ENCODE data around the gene CRAMP1. TPM values are rescaled to one million over a fixed set of nuclear protein-coding genes. Genes with fewer than 3 reads are reported as not detected.
"Not testable (repeated sequence)": the region's sequence is repeated elsewhere in the genome, so short reads cannot be mapped to it uniquely, and the experiment has no call there.

CRAMP1 gene
- total RNA-seq, 1 donor from 2014 or later: 18.4 TPM

DNA sequence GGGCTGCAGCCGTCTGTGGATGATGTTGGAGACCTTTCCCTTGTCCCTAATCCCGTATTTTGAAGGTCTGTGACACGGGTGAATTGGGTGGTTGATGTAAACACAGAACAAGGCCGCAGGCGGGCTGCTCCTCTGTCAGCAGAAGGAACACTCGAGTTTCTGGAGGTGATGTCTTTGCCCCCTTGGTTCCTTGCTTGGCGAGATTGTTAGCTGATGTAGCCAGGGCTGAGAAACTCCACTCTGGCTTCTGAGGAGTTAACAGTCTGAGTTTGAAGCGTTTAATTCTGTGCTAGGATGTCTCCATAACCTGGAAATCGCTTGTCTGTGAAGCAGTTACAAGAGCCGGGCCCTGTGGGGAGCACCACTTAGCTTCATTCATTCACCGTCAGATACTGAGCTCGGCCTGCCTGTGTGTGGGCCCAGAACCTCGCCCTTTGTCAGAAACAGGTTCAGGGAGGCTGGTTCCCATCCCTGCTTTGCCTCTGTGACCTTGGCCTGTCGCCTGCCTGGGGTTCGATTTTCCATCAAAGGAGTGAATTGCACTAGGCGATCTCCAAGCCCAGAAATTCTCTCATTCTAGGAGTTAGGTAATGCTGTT lies 95.1 kb downstream of the CRAMP1 start:
- DNase-seq (ENCODE audit: extremely low read depth, low read depth, low spot score): no peak

DNA sequence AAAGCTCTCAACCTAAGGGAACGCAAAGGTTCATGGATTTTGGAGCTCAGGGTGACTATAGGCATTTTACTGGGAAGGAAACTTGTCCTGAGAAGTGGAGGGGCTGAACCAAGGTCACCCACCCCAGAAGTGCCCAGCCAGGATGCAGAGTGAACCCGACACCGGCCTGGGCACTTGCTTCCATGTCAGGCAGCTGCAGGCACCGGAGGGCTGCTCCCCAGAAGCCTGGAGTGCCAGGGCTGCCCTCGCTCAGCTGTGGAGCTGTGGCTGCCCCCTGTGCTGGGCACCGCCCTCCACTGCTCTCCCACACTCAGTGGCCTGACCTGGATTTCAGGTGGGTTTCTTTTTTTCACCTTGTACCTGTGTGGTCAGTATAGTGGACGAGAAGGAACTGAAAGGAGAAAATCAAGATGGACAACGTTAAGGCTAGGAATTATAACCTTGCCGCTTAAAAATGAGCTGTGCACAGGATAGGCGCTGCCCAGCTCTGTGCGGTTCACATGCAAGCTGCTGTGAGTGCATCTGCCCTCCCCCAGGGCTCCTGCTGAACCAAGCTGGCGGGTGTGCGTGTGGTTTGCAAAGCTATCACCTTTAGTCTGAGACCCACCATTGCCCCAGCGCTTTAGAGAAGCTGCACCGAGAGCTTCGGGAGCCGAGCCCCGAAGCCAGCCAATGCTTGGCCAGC lies 96.1 kb downstream of the CRAMP1 start:
- no peak for DNase-seq (ENCODE audit: extremely low read depth, low read depth, low spot score)

DNA sequence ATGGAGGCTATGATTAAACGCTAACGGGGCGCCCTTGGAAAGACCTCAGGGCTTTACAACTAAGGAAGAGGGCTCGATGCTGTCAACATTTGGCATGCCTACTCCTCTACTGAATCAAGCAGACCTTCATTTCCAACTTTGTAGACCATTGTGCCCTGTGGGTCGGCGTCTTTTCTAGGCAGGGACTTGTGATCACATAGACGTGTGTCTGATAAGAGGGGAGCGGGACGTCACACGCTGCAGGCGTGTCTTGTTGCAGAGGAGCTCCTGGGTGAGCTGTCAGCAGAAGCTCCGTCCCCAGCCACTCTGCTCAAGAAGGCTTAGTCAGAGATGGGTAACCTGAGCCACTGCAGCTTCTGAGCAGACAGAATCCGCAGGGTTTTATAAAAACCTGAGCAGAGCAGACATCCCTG lies 96.6 kb downstream of the CRAMP1 start:
- no peak for DNase-seq (ENCODE audit: extremely low read depth, low read depth, low spot score)

DNA sequence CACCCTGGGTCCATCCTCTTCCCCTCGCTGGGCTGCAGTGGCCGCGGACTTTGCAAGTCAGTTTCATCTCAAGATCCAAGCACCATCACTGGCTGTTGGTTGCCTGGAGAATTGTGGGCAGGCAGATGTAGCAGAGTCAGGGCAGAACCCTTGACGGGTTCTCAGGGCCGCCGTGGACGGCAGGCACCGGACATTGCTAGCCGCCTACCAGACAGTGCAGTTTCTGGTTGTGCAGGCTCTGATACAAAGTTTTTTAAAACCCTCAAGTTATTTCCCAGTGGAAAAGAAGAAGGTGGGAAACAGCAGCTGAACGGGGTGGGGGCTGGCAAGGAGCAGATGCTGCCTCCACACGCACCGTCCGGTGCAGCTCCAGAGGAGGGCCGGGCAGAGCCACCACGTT lies 97.2 kb downstream of the CRAMP1 start:
- no peak for DNase-seq (ENCODE audit: extremely low read depth, low read depth, low spot score)

DNA sequence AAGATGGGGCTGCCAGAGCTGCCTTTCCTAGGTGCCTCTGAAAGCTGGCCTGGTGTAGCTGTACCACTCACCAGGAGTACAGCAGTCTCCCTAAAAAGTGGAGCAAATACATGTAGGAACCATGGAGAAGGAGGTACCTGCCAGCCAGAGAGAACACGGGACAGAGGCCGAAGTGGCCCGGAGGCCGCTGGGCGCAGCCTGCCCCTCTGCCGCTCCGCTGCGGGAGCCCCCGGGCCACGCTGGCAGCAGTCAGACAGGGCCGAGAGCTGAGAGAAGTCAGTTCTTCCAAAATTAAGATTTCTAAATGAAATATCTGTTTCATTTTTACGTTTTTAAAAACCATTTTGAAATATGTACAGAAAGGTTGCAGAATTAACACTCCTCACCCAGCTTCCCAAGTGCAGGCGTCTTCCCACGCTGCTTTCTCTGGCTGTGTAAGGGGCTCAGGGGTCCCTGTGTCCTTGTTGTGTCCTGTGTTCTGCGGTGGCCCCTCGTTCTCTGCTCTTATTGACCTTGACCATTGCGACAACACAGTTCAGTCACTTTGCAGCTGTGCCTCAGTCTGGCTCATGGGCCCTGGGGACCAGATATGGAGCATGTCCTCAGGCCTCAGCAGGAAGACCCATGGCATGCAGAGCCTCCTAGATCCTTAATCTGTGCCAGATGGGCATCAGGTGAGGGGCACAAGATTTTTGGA lies 98.8 kb downstream of the CRAMP1 start:
- no peak for DNase-seq (ENCODE audit: extremely low read depth, low read depth, low spot score)

DNA sequence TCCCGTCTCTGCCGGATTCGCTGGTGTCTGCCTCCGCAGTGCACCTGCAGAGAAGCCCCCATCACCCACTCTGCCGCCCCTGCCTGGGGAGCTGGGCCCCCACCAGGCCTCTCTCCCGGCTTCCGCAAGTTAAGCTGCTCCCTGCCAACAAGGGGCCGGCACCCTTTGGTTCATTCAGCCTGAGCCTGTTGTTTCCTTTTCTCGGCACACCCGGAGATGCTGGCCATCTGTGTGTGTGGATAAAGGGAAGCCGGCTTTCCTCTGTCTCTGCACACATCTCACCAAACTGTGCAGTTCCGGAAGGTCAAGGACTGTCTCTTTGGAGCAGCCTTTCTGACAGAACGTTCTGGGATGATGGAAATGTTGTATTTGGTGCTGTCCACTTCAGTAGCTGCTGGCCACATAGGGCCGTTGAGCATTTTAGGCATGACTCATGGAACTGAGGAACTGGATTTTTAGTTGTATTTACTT lies 100.7 kb downstream of the CRAMP1 start:
- DNase-seq (ENCODE audit: extremely low read depth, low read depth, low spot score): no peak

DNA sequence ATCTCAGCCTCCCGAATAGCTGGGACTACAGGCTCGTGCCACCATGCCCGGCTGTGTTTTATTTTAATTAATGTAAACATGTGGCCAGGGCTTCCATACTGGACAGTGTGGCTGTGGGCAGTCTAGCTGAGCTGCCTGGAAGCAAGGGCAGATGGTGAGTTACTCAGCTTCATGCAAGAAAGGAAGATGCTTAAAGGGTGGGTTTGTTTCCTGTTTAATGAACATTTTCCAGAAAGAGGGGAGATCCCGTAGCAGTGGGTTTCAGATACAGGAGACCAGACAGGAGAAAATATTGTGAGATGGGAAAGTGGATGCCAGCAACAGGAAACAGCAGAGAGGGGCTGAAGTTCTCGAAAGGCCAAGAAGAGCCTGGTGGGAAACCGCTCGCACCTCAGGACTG lies 101.2 kb downstream of the CRAMP1 start:
- DNase-seq (ENCODE audit: extremely low read depth, low read depth, low spot score): no peak

DNA sequence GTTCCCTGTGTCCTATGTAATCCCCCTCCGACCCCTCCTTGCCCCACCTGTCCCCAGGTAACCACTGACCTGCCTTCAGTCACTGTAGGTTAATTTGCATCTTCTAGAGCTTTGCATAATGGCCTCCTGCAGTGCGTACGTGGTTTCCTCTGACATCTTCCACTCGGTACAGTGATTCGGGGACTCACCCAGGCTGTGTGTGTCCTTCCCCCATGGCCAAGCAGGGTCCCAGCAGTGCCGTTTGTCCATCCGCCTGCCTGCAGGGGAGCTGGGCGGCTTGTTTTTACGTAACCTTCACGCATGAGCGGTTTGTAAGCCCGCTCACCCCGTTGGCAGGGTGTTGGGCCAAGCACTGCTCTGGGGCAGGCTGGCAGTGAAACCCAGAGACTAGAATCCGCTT lies 101.8 kb downstream of the CRAMP1 start:
- DNase-seq (ENCODE audit: extremely low read depth, low read depth, low spot score): no peak

DNA sequence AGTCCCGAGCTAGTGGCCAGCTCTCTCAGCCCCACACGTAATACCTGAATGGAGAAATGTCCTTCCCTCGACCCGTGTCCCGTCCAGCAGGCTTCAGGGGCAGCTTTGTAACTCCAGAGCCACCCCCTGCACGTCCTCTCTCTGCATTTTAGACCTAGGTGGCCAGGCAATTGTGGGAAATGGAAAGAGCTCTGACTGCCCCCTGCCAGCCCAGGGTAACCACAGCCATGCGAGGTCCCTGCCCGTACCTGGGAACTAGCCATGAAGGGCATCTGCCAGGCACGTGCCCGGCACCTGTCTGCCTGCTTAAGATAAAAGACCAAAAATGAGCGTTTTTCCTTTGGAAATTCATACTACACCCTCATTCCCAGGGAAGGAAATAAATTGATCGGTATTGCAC lies 103.1 kb downstream of the CRAMP1 start:
- DNase-seq (ENCODE audit: extremely low read depth, low read depth, low spot score): no peak

DNA sequence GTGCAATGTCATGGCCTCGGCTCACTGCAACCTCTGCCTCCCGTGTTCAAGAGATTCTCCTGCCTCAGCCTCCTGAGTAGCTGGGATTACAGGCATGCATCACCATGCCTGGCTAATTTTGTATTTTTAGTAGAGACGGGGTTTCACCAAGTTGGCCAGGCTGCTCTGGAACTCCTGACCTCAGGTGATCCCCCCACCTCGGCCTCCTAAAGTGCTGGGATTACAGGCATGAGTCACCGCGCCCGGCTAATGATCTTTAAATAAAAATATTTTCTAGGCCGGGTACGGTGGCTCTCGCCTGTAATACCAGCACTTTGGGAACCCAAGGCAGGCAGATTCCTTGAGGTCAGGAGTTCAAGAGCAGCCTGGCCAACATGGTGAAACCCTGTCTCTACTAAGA lies 106.1 kb downstream of the CRAMP1 start:
- not testable (repeated sequence) for DNase-seq (ENCODE audit: extremely low read depth, low read depth, low spot score)

DNA sequence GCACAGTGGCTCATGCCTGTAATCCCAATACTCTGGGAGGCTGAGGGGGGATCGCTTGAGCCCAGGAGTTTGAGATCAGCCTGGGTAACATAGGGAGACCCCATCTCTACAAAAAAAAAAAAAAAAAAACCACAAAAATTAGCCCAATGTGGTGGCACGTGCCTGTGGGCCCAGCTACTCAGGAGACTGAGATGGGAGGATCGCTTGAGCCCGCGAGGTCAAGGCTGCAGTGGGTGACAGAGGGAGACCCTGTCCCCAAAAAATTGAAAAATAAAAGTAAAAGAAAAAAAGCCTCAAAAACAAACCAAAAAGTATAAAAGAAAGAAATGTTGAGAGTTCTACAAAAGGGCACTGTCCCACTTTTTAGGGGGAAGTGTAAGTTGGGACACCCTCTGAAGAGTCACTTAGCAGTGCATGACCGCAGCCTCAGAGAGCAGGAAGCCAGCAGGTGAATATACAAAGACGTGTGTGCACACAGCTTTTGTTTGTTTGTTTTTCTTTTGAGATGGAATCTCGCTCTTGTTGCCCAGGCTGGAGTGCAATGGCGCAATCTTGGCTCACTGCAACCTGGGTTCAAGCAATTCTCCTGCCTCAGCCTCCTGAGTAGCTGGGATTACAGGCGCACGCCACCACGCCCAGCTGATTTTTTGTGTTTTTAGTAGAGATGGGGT lies 107.5 kb downstream of the CRAMP1 start:
- not testable (repeated sequence) for DNase-seq (ENCODE audit: extremely low read depth, low read depth, low spot score)

DNA sequence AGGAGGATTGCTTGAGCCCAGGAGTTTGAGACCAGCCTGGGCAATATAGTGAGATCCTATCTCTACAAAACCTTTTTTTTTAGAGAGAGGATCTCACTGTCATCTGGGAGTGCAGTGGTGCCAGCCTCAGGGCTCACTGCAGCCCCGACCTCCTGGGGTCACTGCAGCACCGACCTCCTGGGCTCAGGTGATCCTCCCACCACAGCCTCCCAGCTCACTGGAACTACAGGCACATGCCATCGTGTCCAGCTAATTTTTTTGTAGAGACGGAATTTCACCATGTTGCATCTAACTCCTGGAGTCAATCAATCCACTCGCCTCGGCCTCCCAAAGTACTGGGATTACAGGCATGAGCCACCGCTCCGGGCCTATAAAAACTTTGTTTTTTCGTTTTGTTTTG lies 109.2 kb downstream of the CRAMP1 start:
- no peak for DNase-seq (ENCODE audit: extremely low read depth, low read depth, low spot score)

DNA sequence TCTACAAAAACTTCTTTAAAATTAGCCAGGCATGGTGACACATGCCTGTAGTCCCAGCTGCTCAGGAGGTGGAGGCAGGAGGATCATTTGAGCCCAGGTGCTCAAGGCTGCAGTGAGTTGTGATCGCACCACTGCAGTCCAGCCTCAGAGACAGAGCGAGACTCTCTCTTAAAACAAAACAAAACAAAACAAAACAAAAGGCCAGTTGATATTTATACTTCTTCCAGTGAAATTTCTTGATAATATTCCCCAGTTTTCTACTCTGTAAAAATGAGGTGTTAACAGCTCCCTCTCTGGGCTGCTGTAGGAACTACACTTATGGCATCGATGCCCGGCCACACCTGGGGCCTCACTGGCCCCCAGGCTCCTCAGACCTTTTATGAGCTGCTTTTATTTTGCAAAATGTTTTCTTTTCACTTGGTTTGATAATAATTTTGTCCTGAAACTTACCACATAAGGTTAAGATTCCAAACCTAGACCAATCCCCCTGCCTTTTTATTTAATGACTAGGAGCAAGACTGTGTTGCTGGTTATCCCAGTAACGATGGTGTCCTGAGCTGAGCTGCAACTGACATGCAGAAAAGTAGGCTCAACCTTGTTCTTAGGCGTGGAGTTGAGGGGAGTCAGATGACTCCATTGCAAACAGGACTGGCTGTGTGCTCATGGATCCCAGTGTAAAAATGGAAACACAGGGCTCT lies 111.4 kb downstream of the CRAMP1 start:
- no peak for DNase-seq (ENCODE audit: extremely low read depth, low read depth, low spot score)

DNA sequence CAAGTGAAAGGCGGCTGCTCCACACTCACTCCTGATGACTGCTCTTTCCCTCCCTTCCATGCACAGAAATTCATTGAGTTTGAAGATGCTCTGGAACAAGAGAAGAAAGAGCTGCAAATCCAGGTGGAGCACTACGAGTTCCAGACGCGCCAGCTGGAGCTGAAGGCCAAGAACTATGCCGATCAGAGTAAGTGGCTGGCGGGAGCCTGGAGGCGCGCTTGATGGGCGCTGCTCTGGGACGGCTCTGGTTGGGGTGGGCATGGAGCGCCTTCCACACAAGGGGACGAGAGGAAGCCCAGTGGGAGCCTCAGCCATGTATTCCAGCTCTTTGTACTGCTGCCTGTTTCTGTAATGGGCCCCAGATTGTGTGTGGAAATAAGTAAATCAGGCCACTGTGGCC lies 112.3 kb downstream of the CRAMP1 start:
- no peak for DNase-seq (ENCODE audit: extremely low read depth, low read depth, low spot score)

DNA sequence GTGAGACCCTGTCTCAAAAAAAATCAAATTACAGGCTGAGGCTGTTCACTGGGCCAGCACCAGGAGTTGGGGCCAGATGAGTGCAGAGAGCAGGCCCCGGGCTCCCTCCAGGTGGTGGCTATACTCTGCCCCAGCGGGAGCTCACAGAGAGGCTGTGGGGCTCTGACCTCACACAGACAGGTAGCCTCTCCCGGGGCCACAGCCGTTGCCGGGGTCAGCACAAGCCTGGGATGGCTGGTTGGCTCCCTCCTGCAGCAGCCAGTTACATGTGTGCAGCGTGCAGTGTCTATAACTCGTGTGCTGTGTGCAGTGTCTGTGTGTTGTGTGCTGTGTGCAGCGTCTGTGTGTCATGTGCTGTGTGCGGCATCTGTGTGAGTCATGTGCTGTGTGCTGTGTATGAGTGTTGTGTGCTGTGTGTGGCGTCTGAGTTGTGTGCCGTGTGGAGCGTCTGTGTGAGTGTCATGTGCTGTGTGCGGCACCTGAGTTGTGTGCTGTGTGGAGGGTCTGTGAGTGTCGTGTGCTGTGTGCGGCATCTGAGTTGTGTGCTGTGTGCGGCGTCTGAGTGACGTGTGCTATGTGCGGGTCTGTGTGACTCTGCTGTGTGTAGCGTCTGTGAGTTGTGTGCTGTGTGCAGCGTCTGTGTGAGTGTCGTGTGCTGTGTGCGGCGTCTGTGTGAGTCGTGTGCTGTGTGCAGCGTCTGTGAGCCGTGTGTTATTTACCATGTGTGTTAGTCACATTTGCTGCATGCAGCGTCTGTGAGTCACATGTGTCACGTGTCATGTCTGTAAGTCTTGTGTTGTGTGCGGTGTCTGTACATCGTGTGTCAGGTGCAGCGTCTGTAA lies 114.7 kb downstream of the CRAMP1 start:
- DNase-seq (ENCODE audit: extremely low read depth, low read depth, low spot score): no peak

Other genes starting within 250 kb of the CRAMP1 start
- 16.7 and 27.3 TPM in 2 replicates for gene UNKL, start 197.7 kb upstream of the CRAMP1 start, total RNA-seq
- gene UQCC4, start 191.6 kb upstream of the CRAMP1 start, total RNA-seq: 9.4 and 18.7 TPM in 2 replicates
- not detected in 2 replicates for gene PERCC1, start 181.3 kb upstream of the CRAMP1 start, total RNA-seq
- gene CCDC154, start 167.8 kb upstream of the CRAMP1 start, total RNA-seq: 0.58 TPM in 1 of 2 replicates, not detected in the other
- gene CLCN7, start 137.3 kb upstream of the CRAMP1 start, total RNA-seq: 75.9 and 100 TPM in 2 replicates
- gene PTX4, start 123.4 kb upstream of the CRAMP1 start, total RNA-seq: 0.18 TPM in 1 of 2 replicates, not detected in the other
- gene TELO2, start 119.0 kb upstream of the CRAMP1 start, total RNA-seq: 17.3 and 26.4 TPM in 2 replicates
- 20.4 and 34.2 TPM in 2 replicates for gene TMEM204, start 78.7 kb upstream of the CRAMP1 start, total RNA-seq
- 15.8 and 17.7 TPM in 2 replicates for gene IFT140, start 288 bp upstream of the CRAMP1 start, total RNA-seq
- gene JPT2, start 65.9 kb downstream of the CRAMP1 start, total RNA-seq: 76.3 and 125 TPM in 2 replicates
- gene MAPK8IP3, start 93.8 kb downstream of the CRAMP1 start, total RNA-seq: 47.0 and 75.6 TPM in 2 replicates
- gene NME3, start 159.2 kb downstream of the CRAMP1 start, total RNA-seq: 70.4 and 72.6 TPM in 2 replicates
- gene EME2, start 160.4 kb downstream of the CRAMP1 start, total RNA-seq: 6.1 and 8.8 TPM in 2 replicates
- 105 and 120 TPM in 2 replicates for gene MRPS34, start 160.8 kb downstream of the CRAMP1 start, total RNA-seq
- 36.2 and 63.6 TPM in 2 replicates for gene SPSB3, start 170.2 kb downstream of the CRAMP1 start, total RNA-seq
- gene NUBP2, start 170.6 kb downstream of the CRAMP1 start, total RNA-seq: 114 and 135 TPM in 2 replicates
- gene IGFALS, start 181.3 kb downstream of the CRAMP1 start, total RNA-seq: not detected in 2 replicates
- gene HAGH, start 214.5 kb downstream of the CRAMP1 start, total RNA-seq: 91.5 and 116 TPM in 2 replicates
- gene FAHD1, start 214.8 kb downstream of the CRAMP1 start, total RNA-seq: 60.7 and 62.9 TPM in 2 replicates

Data from glomerular endothelial cell (primary cell).